HepG2 (cell line): ENCODE results near the gene VEGFB. TPM values are rescaled to one million over a fixed set of nuclear protein-coding genes. Genes with fewer than 3 reads are reported as not detected.
A peak's percentile ranks its signal among the peaks of the same experiment; 100 is the strongest.

Source experiments
- BORCS8-MEF2B ChIP-seq: sonication (generic); formaldehyde crosslinking; IDR thresholded peaks from 2 replicates; pipeline ENCODE4 v1.8.0; 2022; ENCODE audit warnings: mild to moderate bottlenecking, missing genetic modification reagents
- CEBPG ChIP-seq: IDR thresholded peaks from 2 replicates; pipeline ENCODE4 v1.6.1; 2016
- EEA1 ChIP-seq: sonication (generic); formaldehyde crosslinking; IDR thresholded peaks from 2 replicates; pipeline ENCODE4 v1.5.1; 2020; ENCODE audit warnings: mild to moderate bottlenecking, missing genetic modification reagents, borderline replicate concordance
- ESRRA ChIP-seq: sonication (generic); formaldehyde crosslinking; IDR thresholded peaks from 2 replicates; pipeline ENCODE4 v1.5.1; 2020; ENCODE audit warnings: mild to moderate bottlenecking, low read depth, missing genetic modification reagents
- FOXA1 ChIP-seq, 2 experiments: fragments of 450-650 bp in 1 of 2; sonication (generic) in 1 of 2; formaldehyde crosslinking in 1 of 2; IDR thresholded peaks; 2 replicates each; pipeline versions ENCODE4 v1.4.0 to v1.6.1; 2016 to 2020; ENCODE audit warnings: missing genetic modification reagents in 1 of 2
- GATAD2A ChIP-seq: IDR thresholded peaks from 2 replicates; pipeline ENCODE4 v1.6.1; 2016
- HNF4G ChIP-seq, 2 experiments: sonication (generic) in 1 of 2; formaldehyde crosslinking in 1 of 2; IDR thresholded peaks; 2 replicates each; pipeline versions ENCODE4 v1.4.0 to v1.6.1; 2011 to 2020; ENCODE audit warnings: borderline replicate concordance in 2 of 2, low read depth in 2 of 2, mild to moderate bottlenecking in 2 of 2, low read length in 1 of 2, missing genetic modification reagents in 1 of 2, moderate library complexity in 1 of 2
- HOXD1 ChIP-seq: sonication (generic); formaldehyde crosslinking; IDR thresholded peaks from 2 replicates; pipeline ENCODE4 v1.5.0; 2020; ENCODE audit warnings: missing genetic modification reagents
- MXD1 ChIP-seq: sonication (generic); formaldehyde crosslinking; IDR thresholded peaks from 2 replicates; pipeline ENCODE4 v1.4.0; 2020; ENCODE audit warnings: mild to moderate bottlenecking, missing genetic modification reagents
- NPAS2 ChIP-seq: sonication (generic); formaldehyde crosslinking; IDR thresholded peaks from 2 replicates; pipeline ENCODE4 v1.8.0; 2022; ENCODE audit warnings: mild to moderate bottlenecking, missing genetic modification reagents, borderline replicate concordance
- NR0B2 ChIP-seq: sonication (generic); formaldehyde crosslinking; IDR thresholded peaks from 2 replicates; pipeline ENCODE4 v1.4.0; 2020; ENCODE audit warnings: mild to moderate bottlenecking, missing genetic modification reagents
- NRL ChIP-seq: sonication (generic); formaldehyde crosslinking; IDR thresholded peaks from 2 replicates; pipeline ENCODE4 v1.5.0; 2020; ENCODE audit warnings: missing genetic modification reagents, mild to moderate bottlenecking, moderate library complexity, borderline replicate concordance
- REPIN1 ChIP-seq: sonication (generic); formaldehyde crosslinking; IDR thresholded peaks from 2 replicates; pipeline ENCODE4 v1.8.0; 2022; ENCODE audit warnings: missing genetic modification reagents, low read depth, mild to moderate bottlenecking, borderline replicate concordance
- STAT5B ChIP-seq: sonication (generic); formaldehyde crosslinking; IDR thresholded peaks from 2 replicates; pipeline ENCODE4 v1.4.0; 2020; ENCODE audit warnings: missing genetic modification reagents
- TCF7 ChIP-seq: sonication (generic); IDR thresholded peaks from 2 replicates; pipeline ENCODE4 v1.6.1; 2016; ENCODE audit warnings: antibody characterized with exemption, low read depth
- THRA ChIP-seq: sonication (generic); formaldehyde crosslinking; IDR thresholded peaks from 2 replicates; pipeline ENCODE4 v1.4.0; 2020; ENCODE audit warnings: missing genetic modification reagents, borderline replicate concordance
- XRCC5 ChIP-seq: fragments of 200-400 bp; formaldehyde crosslinking; optimal IDR thresholded peaks from 2 replicates; pipeline ENCODE3; 2017; ENCODE audit warnings: mild to moderate bottlenecking, low read length
- ZBTB20 ChIP-seq: sonication (generic); formaldehyde crosslinking; IDR thresholded peaks from 2 replicates; pipeline ENCODE4 v1.8.1; 2023; ENCODE audit warnings: missing genetic modification reagents, low read depth, mild to moderate bottlenecking, borderline replicate concordance
- ZFX ChIP-seq: sonication (generic); formaldehyde crosslinking; IDR thresholded peaks from 2 replicates; pipeline ENCODE4 v1.4.0; 2020; ENCODE audit warnings: mild to moderate bottlenecking, low read depth, missing genetic modification reagents, moderate library complexity
- ZKSCAN8 ChIP-seq: IDR thresholded peaks from 2 replicates; pipeline ENCODE4 v1.6.1; 2016; ENCODE audit warnings: borderline replicate concordance, missing genetic modification reagents, missing compliant biosample characterization
- ZNF136 ChIP-seq: sonication (generic); formaldehyde crosslinking; IDR thresholded peaks from 2 replicates; pipeline ENCODE4 v1.8.1; 2022; ENCODE audit warnings: low read depth, mild to moderate bottlenecking, moderate library complexity, missing genetic modification reagents
- ZNF274 ChIP-seq: sonication (generic); formaldehyde crosslinking; IDR thresholded peaks from 2 replicates; pipeline ENCODE4 v1.5.1; 2020; ENCODE audit warnings: mild to moderate bottlenecking, missing genetic modification reagents
- ZNF780A ChIP-seq: sonication (generic); formaldehyde crosslinking; IDR thresholded peaks from 2 replicates; pipeline ENCODE4 v1.8.0; 2022; ENCODE audit warnings: mild to moderate bottlenecking, missing genetic modification reagents, moderate library complexity
- polyA plus RNA-seq, 8 experiments: library from polyadenylated mRNA; depleted of rRNA in 3 of 8; stranded (reverse) in 7 of 8; unstranded in 1 of 8; fragments of >200 nt; fragmentation: Illumina TruSeq in 4 of 8; extraction: Trizol in 4 of 8; gene quantifications; 2 replicates each; pipeline versions ENCODE4 v1.2.1 to v1.2.3, GENCODE V29; 2011 to 2016; ENCODE audit warnings: low read depth in 4 of 8, missing spikeins in 1 of 8, mixed read lengths in 1 of 8; ENCODE audit not compliant: insufficient read depth in 1 of 8
- total RNA-seq, 5 experiments: library from RNA; depleted of rRNA; stranded (reverse); fragments of >200 nt; fragmentation: Illumina TruSeq; extraction: Trizol; gene quantifications; 2 replicates each; pipeline ENCODE4 v1.2.3, GENCODE V29; 2016; ENCODE audit warnings: low read depth in 1 of 5

The VEGFB gene
- total and polyA plus RNA-seq, 2 of the 13 experiments (the other 11 are each of a cell fraction or from before 2014, with no cell fraction given): 9.0 to 11.3 TPM

GRCh38 chr11:64245797-64246620, 11.6 kb downstream of the VEGFB start (continued):
- TF ChIP-seq ESRRA (CRISPR knock-in tag): 0 out of 2 replicates have a peak, but pooled peaks have one; percentile 39
- TF ChIP-seq STAT5B (CRISPR knock-in tag): no peak
- TF ChIP-seq XRCC5: no peak
- TF ChIP-seq NPAS2: no peak
- 0 out of 2 replicates have a peak, but pooled peaks have one; percentile 33 for TF ChIP-seq HNF4G (IDR thresholded peaks at IDR 0.05; ENCODE audit: borderline replicate concordance, low read depth, low read length)
- TF ChIP-seq HNF4G (CRISPR knock-in tag; IDR thresholded peaks at IDR 0.05; ENCODE audit: borderline replicate concordance, low read depth): no peak
- no peak for TF ChIP-seq ZNF136 (CRISPR knock-in tag)
- TF ChIP-seq GATAD2A (CRISPR knock-in tag): no peak
- TF ChIP-seq CEBPG (CRISPR knock-in tag): no peak
- no peak for TF ChIP-seq FOXA1 (IDR thresholded peaks at IDR 0.05)
- TF ChIP-seq FOXA1 (CRISPR knock-in tag; IDR thresholded peaks at IDR 0.05): no peak
- TF ChIP-seq NR0B2 (CRISPR knock-in tag): no peak
- no peak for TF ChIP-seq ZKSCAN8 (CRISPR knock-in tag)
- TF ChIP-seq ZFX (CRISPR knock-in tag): no peak; the same call in 1 of the 2 replicates
- TF ChIP-seq THRA (CRISPR knock-in tag): no peak
- 0 out of 2 replicates have a peak, but pooled peaks have one; percentile 3 for TF ChIP-seq ZNF780A (CRISPR knock-in tag)
- TF ChIP-seq MXD1: peak; percentile 53; the same call in 1 of the 2 replicates
- no peak for TF ChIP-seq BORCS8-MEF2B
- TF ChIP-seq EEA1: no peak
- 0 out of 2 replicates have a peak, but pooled peaks have one; percentile 35 for TF ChIP-seq NRL
- TF ChIP-seq ZNF274 (CRISPR knock-in tag): peak; percentile 45; the same call in 1 of the 2 replicates
- TF ChIP-seq HOXD1: no peak
- 0 out of 2 replicates have a peak, but pooled peaks have one; percentile 36 for TF ChIP-seq ZBTB20 (CRISPR knock-in tag)
- TF ChIP-seq TCF7: no peak
- TF ChIP-seq REPIN1 (CRISPR knock-in tag): no peak
